BJ (cell line): ENCODE measurements around the gene COL20A1. TPM values are rescaled to one million over a fixed set of nuclear protein-coding genes. Genes with fewer than 3 reads are reported as not detected.

Experiments used
- CTCF ChIA-PET: fragments of 350-600 bp; formaldehyde crosslinking; extraction: SDS; loops from one replicate; lab custom pipeline; 2021; ENCODE audit warnings: antibody characterized with exemption, inconsistent platforms; lab: Yijun Ruan, JAX
- POLR2A ChIA-PET: fragments of 300-600 bp; sonication (Branson Sonifier 250); formaldehyde crosslinking; extraction: SDS; loops from one replicate; lab custom pipeline; 2021; ENCODE audit warnings: antibody characterized with exemption; lab: Charles Lee
- DNase-seq: peaks from one replicate; pipeline ENCODE4 v3.0.0-alpha.2; 2011; ENCODE audit warnings: low read depth
- H3K27me3 ChIP-seq: 2 replicates; pipeline ENCODE4 v1.6.0; 2011; ENCODE audit warnings: low read length; ENCODE audit not compliant: control insufficient read depth, insufficient read depth
- H3K36me3 ChIP-seq: 2 replicates; pipeline ENCODE4 v1.5.1; 2011; ENCODE audit warnings: low read length; ENCODE audit not compliant: control insufficient read depth, insufficient read depth
- H3K4me3 ChIP-seq: 2 replicates; pipeline ENCODE4 v1.5.1; 2011; ENCODE audit warnings: low read depth, mild to moderate bottlenecking, control low read depth, low read length
- polyA plus RNA-seq: library from polyadenylated mRNA; depleted of rRNA; stranded (reverse); fragments of >200 nt; gene quantifications from 2 replicates; pipeline ENCODE4 v1.2.3, GENCODE V29; 2011
- TF ChIP-seq, protein P1 (sequence below): IDR thresholded peaks from 2 replicates; pipeline ENCODE4 v1.5.1; 2011; ENCODE audit warnings: low read depth, mild to moderate bottlenecking, control low read depth, inconsistent platforms, low read length, moderate library complexity; ENCODE audit not compliant: insufficient read depth

The COL20A1 gene
- polyA plus RNA-seq, 1 experiment = not detected

DNA sequence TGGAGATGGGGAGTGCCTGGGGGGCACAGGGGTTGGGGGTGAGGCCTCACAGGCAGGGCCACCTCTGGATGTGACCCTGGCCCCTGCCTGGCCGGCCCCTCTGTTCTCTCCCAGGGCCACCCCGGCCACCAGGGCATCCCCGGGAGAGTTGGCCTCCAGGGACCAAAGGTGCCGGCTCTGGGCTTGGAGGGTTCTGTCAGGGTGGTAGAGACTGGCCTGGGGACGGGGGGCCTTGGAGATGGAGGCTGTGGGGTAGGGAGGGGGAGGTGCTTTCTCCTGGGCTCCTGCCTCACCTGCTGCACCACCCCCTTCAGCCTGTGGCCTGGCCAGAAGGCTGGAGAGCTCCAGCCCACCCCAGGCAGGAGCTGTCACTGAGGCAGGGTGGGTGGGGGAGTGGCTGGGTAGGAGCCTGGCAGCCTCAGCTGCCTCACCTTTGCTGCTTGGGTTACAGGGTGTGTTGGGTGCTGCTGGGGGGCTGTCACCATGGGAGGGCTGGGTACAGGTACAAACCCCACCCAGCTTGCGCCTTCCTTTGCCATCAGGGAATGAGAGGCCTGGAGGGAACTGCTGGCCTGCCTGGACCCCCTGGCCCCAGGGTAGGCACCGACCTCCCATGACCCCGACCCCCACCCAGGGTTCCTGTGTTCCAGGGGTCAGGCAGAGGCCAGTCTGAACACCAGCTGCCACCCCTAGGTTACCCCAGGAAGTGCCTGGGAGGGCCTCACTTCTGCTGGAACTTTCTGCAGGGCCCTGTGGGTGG is 32.7 kb downstream of the COL20A1 start:
- CTCF ChIA-PET = interaction anchor here (2.1 kb wide), 1 partner anchor 56 kb away, joined by 6 read pairs; no protein-coding TSS in a partner anchor
- no peak for DNase-seq
- TF ChIP-seq, protein P1, sequence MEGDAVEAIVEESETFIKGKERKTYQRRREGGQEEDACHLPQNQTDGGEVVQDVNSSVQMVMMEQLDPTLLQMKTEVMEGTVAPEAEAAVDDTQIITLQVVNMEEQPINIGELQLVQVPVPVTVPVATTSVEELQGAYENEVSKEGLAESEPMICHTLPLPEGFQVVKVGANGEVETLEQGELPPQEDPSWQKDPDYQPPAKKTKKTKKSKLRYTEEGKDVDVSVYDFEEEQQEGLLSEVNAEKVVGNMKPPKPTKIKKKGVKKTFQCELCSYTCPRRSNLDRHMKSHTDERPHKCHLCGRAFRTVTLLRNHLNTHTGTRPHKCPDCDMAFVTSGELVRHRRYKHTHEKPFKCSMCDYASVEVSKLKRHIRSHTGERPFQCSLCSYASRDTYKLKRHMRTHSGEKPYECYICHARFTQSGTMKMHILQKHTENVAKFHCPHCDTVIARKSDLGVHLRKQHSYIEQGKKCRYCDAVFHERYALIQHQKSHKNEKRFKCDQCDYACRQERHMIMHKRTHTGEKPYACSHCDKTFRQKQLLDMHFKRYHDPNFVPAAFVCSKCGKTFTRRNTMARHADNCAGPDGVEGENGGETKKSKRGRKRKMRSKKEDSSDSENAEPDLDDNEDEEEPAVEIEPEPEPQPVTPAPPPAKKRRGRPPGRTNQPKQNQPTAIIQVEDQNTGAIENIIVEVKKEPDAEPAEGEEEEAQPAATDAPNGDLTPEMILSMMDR = no peak
- POLR2A ChIA-PET = no interaction called here
- H3K36me3 ChIP-seq = no peaks in the 10 kb centered on the region
- H3K4me3 ChIP-seq = no peak overlapping the region
- H3K27me3 ChIP-seq = peaks cover 5% of the 10 kb centered on the region

DNA sequence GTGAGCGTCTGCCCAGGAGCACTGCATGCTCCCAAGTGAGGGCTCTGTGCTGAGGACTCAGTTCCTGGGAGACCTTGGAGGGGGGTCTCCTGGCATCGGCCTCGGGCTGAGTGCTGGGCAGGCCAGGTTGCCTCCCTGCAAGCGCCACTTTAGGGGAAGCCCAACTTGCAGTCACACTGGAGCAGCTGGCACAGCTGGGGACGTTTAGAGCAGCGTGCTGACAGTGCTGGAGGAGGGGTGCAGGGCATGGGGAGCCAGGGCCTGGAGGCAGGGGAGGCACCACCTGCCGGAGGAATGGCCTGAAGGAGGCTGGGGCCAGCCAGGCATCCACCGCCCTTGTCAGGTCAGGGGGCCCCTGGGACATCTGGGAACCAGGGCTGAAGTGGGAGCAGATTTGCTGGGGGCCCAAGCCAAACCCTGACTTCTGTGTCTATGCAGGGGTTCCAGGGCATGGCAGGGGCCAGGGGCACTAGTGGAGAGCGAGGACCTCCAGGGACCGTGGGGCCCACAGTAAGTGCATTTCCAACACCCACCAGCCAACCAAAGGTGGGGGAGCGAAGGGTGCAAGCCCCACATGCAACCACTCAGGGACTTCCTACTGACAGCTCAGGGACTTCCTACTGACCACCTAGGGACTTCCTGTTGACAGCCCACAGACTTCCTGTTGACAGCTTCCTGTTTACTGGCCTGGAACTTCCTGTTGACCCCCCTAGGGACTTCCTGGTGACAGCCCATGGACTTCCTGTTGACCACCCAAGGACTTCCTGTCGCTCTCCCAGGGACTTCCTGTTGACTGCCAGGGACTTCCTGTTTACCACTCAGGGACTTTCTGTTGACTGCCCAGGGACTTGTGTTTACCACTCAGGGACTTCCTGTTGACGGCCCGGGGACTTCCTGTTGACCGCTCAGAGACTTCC is 33.6 kb downstream of the COL20A1 start:
- Histone ChIP-seq H3K36me3 (no peaks in the 10 kb centered on the region), H3K27me3 (peaks cover 5% of the 10 kb centered on the region), H3K4me3 (no peak overlapping the region)
- DNase-seq = no peak
- TF ChIP-seq, protein P1 = no peak
- CTCF ChIA-PET = interaction anchor here (2.1 kb wide), 1 partner anchor 55 kb away, joined by 6 read pairs; no protein-coding TSS in a partner anchor
- POLR2A ChIA-PET = no interaction called here

DNA sequence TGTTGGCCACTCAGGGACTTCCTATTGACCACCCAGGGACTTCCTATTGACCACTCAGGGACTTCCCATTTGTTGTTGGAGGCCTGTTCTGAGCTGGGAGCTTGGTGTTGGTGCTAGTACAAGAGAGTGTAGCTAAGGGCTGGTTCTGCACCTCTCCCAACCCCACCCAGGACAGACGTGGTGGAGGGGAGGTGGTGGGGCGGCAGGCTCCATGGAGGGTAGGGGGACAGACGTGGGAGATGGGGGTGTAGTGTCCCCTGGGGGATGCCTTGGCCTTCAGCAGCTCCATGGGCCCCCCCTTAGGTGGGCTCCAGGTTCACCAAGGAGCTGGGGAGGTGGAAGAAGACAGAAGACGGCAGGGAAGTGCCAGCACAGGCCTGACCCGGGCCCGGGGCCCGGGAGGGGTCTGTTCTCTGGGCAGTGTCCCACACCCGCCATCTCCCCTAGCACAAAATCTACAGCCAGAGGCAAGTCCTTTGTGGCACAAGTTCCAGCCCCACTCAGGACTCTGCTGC is 34.3 kb downstream of the COL20A1 start:
- H3K27me3 ChIP-seq = peaks cover 5% of the 10 kb centered on the region
- DNase-seq = no peak
- POLR2A ChIA-PET = no interaction called here
- CTCF ChIA-PET = interaction anchor here (2.1 kb wide), 1 partner anchor 55 kb away, joined by 6 read pairs; no protein-coding TSS in a partner anchor
- H3K4me3 ChIP-seq = no peak overlapping the region
- TF ChIP-seq, protein P1 = no peak
- no peaks in the 10 kb centered on the region for H3K36me3 ChIP-seq

DNA sequence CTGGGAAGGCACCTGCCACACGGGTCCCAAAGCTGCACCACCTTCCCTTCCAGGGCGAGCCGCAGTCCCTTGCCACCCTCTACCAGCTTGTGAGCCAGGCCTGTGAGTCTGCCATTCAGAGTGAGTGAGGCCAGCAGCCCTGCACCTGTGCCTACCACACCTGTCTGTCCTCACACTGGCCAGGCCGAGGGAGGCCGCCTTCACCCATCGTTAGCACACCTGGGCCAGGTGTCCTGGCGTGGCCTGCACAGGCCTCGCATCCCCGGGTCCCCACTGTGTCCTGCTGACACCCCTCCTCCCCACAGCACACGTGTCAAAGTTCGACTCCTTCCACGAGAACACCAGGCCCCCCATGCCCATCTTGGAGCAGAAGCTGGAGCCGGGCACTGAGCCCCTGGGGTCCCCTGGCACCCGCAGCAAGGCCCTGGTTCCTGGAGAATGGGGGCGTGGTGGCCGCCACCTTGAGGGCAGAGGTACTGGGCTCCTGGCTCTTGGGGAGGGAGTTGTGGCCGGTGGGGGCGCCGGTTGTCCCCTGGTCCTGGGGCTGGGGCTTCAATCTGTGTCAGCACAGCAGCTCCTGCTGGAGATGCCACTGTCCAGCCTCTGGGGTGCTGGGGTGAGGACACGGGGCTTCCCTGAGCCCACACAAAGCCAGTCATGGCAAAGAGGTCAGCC is 35.2 kb downstream of the COL20A1 start:
- Histone ChIP-seq H3K4me3 (no peak overlapping the region), H3K36me3 (no peaks in the 10 kb centered on the region), H3K27me3 (no peaks in the 10 kb centered on the region)
- TF ChIP-seq, protein P1 = no peak
- DNase-seq = no peak
- ChIA-PET POLR2A (no interaction called here), CTCF (no interaction called here)
